ENCODE measurements around the gene SRP68.

GRCh38 chr17:76079956-76080767 is 7.8 kb upstream of the SRP68 start:
- TF ChIP-seq POLR2A (IDR thresholded peaks at IDR 0.05) (no peak), CTCF (IDR thresholded peaks at IDR 0.05) (no peak), EP300 (IDR thresholded peaks at IDR 0.05) (no peak), POLR2AphosphoS5 (IDR thresholded peaks at IDR 0.05) (no peak)

All from suprapubic skin (tissue), 4 donors.